A549 (cell line): Measurements from ENCODE around the gene L3MBTL1. TPM values are rescaled to one million over a fixed set of nuclear protein-coding genes. Genes with fewer than 3 reads are reported as not detected.

ENCODE experiments used
- ATAC-seq, 2 experiments: fragments of 200-7000 bp in 1 of 2; fragments of >200 bp in 1 of 2; cut with Nextera tagmentation in 1 of 2; cut with Tn5 transposase in 1 of 2; 3 replicates each; pipeline versions ENCODE4 v1.8.0 to v1.9.1; 2018 to 2020; ENCODE audit warnings: mild to moderate bottlenecking in 1 of 2, moderate library complexity in 1 of 2
- CTCF ChIA-PET: fragments of 300-600 bp; sonication (Branson Sonifier 250); formaldehyde crosslinking; extraction: SDS; loops from one replicate; lab custom pipeline; 2021; ENCODE audit warnings: antibody characterized with exemption, inconsistent platforms; lab: Yijun Ruan, JAX
- POLR2A ChIA-PET: fragments of 350-600 bp; formaldehyde crosslinking; extraction: SDS; loops from one replicate; lab custom pipeline; 2021; ENCODE audit warnings: antibody characterized with exemption, inconsistent platforms; lab: Yijun Ruan, JAX
- DNase-seq, 2 experiments: peaks; one replicate each; pipeline versions ENCODE4 v3.0.0 to v3.0.0-alpha.2; 2011 to 2016; ENCODE audit warnings: low read depth in 1 of 2, low spot score in 1 of 2
- FAIRE-seq: peaks from 2 replicates; lab custom pipeline; 2011; peaks lifted over from hg19 to GRCh38; lab: Jason Lieb, UNC
- H3K27ac ChIP-seq, 2 experiments: fragments of >200 bp; sonication (Bioruptor Twin); formaldehyde crosslinking; 3 replicates each; pipeline ENCODE4 v1.5.1; 2016 to 2017
- H3K4me1 ChIP-seq: fragments of >200 bp; sonication (Bioruptor Twin); formaldehyde crosslinking; 3 replicates; pipeline ENCODE4 v1.6.1; 2016
- H3K4me2 ChIP-seq: fragments of >200 bp; sonication (Bioruptor Twin); formaldehyde crosslinking; 3 replicates; pipeline ENCODE4 v1.6.1; 2016
- H3K4me3 ChIP-seq: fragments of >200 bp; sonication (Bioruptor Twin); formaldehyde crosslinking; 3 replicates; pipeline ENCODE4 v1.5.1; 2016
- H3K9me3 ChIP-seq: fragments of >200 bp; sonication (Bioruptor Twin); formaldehyde crosslinking; 3 replicates; pipeline ENCODE4 v1.6.1; 2016
- BHLHE40 ChIP-seq: IDR thresholded peaks from 2 replicates; pipeline ENCODE4 v1.6.1; 2012; ENCODE audit warnings: low read depth, low read length, inconsistent platforms
- CBX8 ChIP-seq: fragments of 200-600 bp; sonication (generic); IDR thresholded peaks from 2 replicates; pipeline ENCODE4 v1.6.1; 2016
- CHD2 ChIP-seq: fragments of 150-350 bp; IDR thresholded peaks from 2 replicates; pipeline ENCODE4 v1.6.1; 2014; ENCODE audit warnings: low read length; ENCODE audit not compliant: partially characterized antibody
- HOXB5 ChIP-seq: fragments of 250-450 bp; sonication (Bioruptor Pico); IDR thresholded peaks from 2 replicates; pipeline ENCODE4 v1.5.0; 2020; ENCODE audit warnings: mild to moderate bottlenecking, moderate library complexity
- JUN ChIP-seq, 2 experiments: fragments of >200 bp; sonication (Bioruptor Twin); formaldehyde crosslinking; IDR thresholded peaks; 2 replicates in 1 of 2; 3 replicates in 1 of 2; pipeline ENCODE4 v1.6.1; 2016 to 2017
- JUNB ChIP-seq: fragments of >200 bp; sonication (Bioruptor Twin); formaldehyde crosslinking; IDR thresholded peaks from 2 replicates; pipeline ENCODE4 v1.6.1; 2016
- MYC ChIP-seq: IDR thresholded peaks from 2 replicates; pipeline ENCODE4 v1.6.1; 2012; ENCODE audit warnings: mild to moderate bottlenecking, inconsistent platforms, low read length, improper control_type of control experiment, borderline replicate concordance
- NPAS2 ChIP-seq: fragments of 250-450 bp; sonication (Bioruptor Pico); IDR thresholded peaks from 2 replicates; pipeline ENCODE4 v1.8.0; 2022; ENCODE audit warnings: mild to moderate bottlenecking, moderate library complexity, borderline replicate concordance
- RAD21 ChIP-seq, 2 experiments: fragments of >200 bp in 1 of 2; sonication (Bioruptor Twin) in 1 of 2; formaldehyde crosslinking in 1 of 2; IDR thresholded peaks in 1 of 2; conservative IDR thresholded peaks in 1 of 2; 2 replicates in 1 of 2; 3 replicates in 1 of 2; pipeline ENCODE4 v1.6.1; 2012 to 2018; ENCODE audit warnings: inconsistent platforms in 1 of 2
- RARB ChIP-seq: fragments of 250-450 bp; sonication (Bioruptor Pico); IDR thresholded peaks from 2 replicates; pipeline ENCODE4 v1.8.0; 2021; ENCODE audit warnings: mild to moderate bottlenecking, moderate library complexity
- SMC3 ChIP-seq: fragments of >200 bp; sonication (Bioruptor Twin); formaldehyde crosslinking; IDR thresholded peaks from 3 replicates; pipeline ENCODE4 v1.6.1; 2018; ENCODE audit warnings: inconsistent platforms
- TFCP2L1 ChIP-seq: fragments of 250-450 bp; sonication (Bioruptor Pico); IDR thresholded peaks from 2 replicates; pipeline ENCODE4 v1.5.0; 2021; ENCODE audit warnings: mild to moderate bottlenecking
- TP53 ChIP-seq: fragments of 250-450 bp; sonication (Bioruptor Pico); IDR thresholded peaks from 2 replicates; pipeline ENCODE4 v1.5.0; 2021; ENCODE audit warnings: mild to moderate bottlenecking, moderate library complexity
- WGBS: methylation state at CpG from one replicate; pipeline ENCODE4 v1.1.6; 2017; ENCODE audit errors: missing lambda C conversion rate; 5-methylcytosine and 5-hydroxymethylcytosine counted together
- polyA plus RNA-seq, 4 experiments: library from polyadenylated mRNA; depleted of rRNA in 3 of 4; stranded (reverse); fragments of >200 nt; fragmentation: RNase III in 1 of 4; extraction: RNeasy Plus Mini Kit Qiagen cat#74134 plus additional on column Dnase treatment in 1 of 4; gene quantifications; 2 replicates in 3 of 4; 3 replicates in 1 of 4; pipeline ENCODE4 v1.2.3, GENCODE V29; 2011 to 2017
- TF ChIP-seq, protein P1 (sequence below): IDR thresholded peaks from 2 replicates; pipeline ENCODE4 v1.6.1; 2012
- TF ChIP-seq, protein P2 (sequence below): fragments of >200 bp; sonication (Bioruptor Twin); formaldehyde crosslinking; IDR thresholded peaks from 3 replicates; pipeline ENCODE4 v1.5.1; 2016
- TF ChIP-seq, protein P3 (sequence below): fragments of 250-450 bp; sonication (Bioruptor Pico); IDR thresholded peaks from 2 replicates; pipeline ENCODE4 v1.5.0; 2021; ENCODE audit warnings: mild to moderate bottlenecking, moderate library complexity, borderline replicate concordance
- TF ChIP-seq, protein P4 (sequence below): fragments of 200-600 bp; sonication (generic); IDR thresholded peaks from 2 replicates; pipeline ENCODE4 v1.6.1; 2016; ENCODE audit warnings: antibody characterized with exemption, mild to moderate bottlenecking, moderate library complexity

L3MBTL1 gene
- polyA plus RNA-seq, 2 of the 4 experiments (the other 2 are of a cell fraction), result 2.5 to 3.8 TPM

DNA sequence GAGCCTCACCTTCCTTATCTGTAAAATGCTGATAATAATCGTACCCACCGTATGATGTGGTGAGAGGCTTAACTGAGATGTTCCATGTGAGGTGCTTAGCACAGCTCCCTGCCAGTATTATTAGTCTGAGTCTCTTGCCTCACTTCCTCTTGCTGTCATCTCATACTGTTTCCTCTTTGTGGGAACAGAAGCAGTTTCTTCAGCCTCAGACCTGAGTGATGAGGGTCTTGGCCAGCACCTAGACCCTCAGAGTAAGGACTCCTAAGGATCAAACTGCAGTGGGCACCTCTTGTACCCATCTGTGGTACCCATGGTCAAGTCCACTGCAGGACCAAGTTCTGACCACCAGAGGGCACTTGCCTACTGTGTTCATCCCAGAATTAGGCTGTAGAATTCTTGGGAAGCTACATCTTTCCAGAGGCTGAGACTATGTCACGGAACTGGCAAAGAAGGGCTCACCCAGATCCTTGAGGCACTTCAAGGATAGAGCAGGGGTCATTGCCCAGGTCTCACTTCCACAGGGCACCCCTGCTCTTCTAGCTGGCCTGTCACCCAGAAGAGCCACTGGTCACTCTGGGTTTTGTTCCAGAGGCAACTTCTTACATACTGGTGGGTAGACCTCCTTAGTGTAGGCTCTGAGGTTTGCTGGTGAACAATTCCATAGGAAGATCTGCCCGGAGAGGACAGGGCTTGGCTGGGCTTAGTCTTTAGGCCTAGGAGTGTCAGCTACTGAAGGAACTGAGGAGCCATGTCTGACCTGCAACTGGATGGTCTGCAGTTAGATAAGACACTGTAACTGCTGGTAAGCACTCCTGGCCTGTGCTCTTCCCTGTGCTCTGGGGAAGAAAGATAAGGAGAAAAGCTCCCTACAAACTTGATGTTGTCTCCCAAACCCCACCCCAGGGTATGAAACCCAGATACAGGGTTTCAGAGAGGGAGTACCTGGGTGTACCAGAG lies 30.7 kb downstream of the L3MBTL1 start:
- Histone ChIP-seq H3K4me2 (no peak overlapping the region), H3K27ac (0 out of 6 replicates have a peak overlapping the region, but pooled peaks of 1 of the 2 experiments have one; percentile 20), H3K9me3 (no peaks in the 10 kb centered on the region), H3K4me1 (peaks cover 7% of the 10 kb centered on the region; the same call in 2 of the 3 replicates), H3K4me3 (no peak overlapping the region)
- ChIA-PET CTCF (interaction anchor here (0.6 to 6.3 kb wide), 68 partner anchors 8 to 653 kb away, joined by 3 to 109 read pairs (median 5); partner anchors contain the start of genes GTSF1L, IFT52, L3MBTL1 and SGK2), POLR2A (interaction anchor here (0.6 to 0.7 kb wide), 3 partner anchors 53 to 674 kb away, joined by 3 read pairs; partner anchors contain the start of gene IFT52)
- DNase-seq (peak; percentile 49 to 63), FAIRE-seq (no peak), ATAC-seq (peak; percentile 78 to 91)
- 21% methylated on average over 4 of the region's 4 CpGs for WGBS
- no peak for TF ChIP-seq BHLHE40
- TF ChIP-seq HOXB5 (CRISPR knock-in tag), result no peak
- no peak for TF ChIP-seq CBX8
- TF ChIP-seq TFCP2L1, result no peak
- no peak for TF ChIP-seq RARB (CRISPR knock-in tag)
- no peak for TF ChIP-seq JUNB
- peak; percentile 94 for TF ChIP-seq SMC3
- no peak for TF ChIP-seq MYC
- TF ChIP-seq CHD2, result no peak
- peak; percentile 91 to 95 for TF ChIP-seq RAD21 (conservative IDR thresholded peaks at IDR 0.05 in 1 of 2, IDR thresholded peaks at IDR 0.05 in 1 of 2)
- TF ChIP-seq, protein P1, sequence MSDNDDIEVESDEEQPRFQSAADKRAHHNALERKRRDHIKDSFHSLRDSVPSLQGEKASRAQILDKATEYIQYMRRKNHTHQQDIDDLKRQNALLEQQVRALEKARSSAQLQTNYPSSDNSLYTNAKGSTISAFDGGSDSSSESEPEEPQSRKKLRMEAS, result no peak
- TF ChIP-seq, protein P2, sequence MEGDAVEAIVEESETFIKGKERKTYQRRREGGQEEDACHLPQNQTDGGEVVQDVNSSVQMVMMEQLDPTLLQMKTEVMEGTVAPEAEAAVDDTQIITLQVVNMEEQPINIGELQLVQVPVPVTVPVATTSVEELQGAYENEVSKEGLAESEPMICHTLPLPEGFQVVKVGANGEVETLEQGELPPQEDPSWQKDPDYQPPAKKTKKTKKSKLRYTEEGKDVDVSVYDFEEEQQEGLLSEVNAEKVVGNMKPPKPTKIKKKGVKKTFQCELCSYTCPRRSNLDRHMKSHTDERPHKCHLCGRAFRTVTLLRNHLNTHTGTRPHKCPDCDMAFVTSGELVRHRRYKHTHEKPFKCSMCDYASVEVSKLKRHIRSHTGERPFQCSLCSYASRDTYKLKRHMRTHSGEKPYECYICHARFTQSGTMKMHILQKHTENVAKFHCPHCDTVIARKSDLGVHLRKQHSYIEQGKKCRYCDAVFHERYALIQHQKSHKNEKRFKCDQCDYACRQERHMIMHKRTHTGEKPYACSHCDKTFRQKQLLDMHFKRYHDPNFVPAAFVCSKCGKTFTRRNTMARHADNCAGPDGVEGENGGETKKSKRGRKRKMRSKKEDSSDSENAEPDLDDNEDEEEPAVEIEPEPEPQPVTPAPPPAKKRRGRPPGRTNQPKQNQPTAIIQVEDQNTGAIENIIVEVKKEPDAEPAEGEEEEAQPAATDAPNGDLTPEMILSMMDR, result peak; percentile 92
- TF ChIP-seq NPAS2, result no peak

DNA sequence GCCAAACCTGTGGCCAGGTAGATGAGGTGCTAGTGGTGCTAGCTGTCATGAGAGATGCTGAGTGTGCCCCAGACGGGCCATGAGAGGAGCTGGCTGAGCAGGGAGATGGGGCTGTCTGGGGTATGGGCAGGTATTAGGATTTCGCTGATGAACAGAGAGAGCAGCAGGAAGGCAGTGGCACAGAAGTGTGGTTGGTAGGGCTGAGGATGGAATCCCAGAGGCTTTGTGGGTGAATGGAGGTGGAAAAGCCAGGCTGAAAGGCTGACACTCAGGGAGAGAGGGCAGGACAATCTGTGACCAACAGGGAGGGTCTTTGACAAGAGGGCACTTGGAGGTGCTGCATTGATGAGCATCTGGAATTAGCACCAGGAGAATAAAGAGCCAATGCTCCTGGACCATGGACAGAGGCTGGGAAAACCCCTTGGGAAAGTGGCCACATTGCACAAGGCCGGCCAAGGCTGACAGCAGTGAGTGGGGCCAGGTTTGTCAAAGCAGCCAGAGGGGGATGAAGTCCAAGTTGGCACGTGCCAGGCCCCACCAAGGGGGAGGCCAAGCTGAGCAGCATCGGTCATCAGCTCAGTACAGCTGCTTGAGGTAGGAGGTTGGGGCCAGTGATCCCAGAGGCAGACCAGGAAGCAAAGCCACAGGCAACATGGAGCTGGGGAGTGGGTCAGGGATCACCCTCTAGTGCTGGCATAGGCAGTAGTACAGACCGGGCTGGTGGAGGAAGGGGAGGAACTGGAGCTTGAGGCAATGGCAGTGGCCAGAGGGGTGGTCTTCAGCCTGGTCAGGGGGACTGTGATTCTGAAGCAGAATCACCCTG lies 31.6 kb downstream of the L3MBTL1 start:
- no peak for FAIRE-seq
- H3K4me1 ChIP-seq, result peaks cover 7% of the 10 kb centered on the region; the same call in 2 of the 3 replicates
- H3K27ac ChIP-seq, result no peak overlapping the region; a peak in 1 of 6 replicates
- 56% methylated on average over 6 of the region's 6 CpGs for WGBS
- ATAC-seq, result no peak
- H3K4me3 ChIP-seq, result no peak overlapping the region
- CTCF ChIA-PET, result interaction anchor here (0.7 to 6.3 kb wide), 37 partner anchors 7 to 633 kb away, joined by 3 to 109 read pairs (median 7); partner anchors contain the start of genes IFT52 and SGK2
- H3K4me2 ChIP-seq, result no peak overlapping the region
- no peaks in the 10 kb centered on the region for H3K9me3 ChIP-seq
- DNase-seq, result no peak
- TF ChIP-seq, protein P3, sequence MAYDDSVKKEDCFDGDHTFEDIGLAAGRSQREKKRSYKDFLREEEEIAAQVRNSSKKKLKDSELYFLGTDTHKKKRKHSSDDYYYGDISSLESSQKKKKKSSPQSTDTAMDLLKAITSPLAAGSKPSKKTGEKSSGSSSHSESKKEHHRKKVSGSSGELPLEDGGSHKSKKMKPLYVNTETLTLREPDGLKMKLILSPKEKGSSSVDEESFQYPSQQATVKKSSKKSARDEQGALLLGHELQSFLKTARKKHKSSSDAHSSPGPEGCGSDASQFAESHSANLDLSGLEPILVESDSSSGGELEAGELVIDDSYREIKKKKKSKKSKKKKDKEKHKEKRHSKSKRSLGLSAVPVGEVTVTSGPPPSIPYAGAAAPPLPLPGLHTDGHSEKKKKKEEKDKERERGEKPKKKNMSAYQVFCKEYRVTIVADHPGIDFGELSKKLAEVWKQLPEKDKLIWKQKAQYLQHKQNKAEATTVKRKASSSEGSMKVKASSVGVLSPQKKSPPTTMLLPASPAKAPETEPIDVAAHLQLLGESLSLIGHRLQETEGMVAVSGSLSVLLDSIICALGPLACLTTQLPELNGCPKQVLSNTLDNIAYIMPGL (CRISPR knock-in tag), result no peak
- no peak for TF ChIP-seq JUN (IDR thresholded peaks at IDR 0.05)
- TF ChIP-seq TP53, result no peak
- TF ChIP-seq, protein P4, sequence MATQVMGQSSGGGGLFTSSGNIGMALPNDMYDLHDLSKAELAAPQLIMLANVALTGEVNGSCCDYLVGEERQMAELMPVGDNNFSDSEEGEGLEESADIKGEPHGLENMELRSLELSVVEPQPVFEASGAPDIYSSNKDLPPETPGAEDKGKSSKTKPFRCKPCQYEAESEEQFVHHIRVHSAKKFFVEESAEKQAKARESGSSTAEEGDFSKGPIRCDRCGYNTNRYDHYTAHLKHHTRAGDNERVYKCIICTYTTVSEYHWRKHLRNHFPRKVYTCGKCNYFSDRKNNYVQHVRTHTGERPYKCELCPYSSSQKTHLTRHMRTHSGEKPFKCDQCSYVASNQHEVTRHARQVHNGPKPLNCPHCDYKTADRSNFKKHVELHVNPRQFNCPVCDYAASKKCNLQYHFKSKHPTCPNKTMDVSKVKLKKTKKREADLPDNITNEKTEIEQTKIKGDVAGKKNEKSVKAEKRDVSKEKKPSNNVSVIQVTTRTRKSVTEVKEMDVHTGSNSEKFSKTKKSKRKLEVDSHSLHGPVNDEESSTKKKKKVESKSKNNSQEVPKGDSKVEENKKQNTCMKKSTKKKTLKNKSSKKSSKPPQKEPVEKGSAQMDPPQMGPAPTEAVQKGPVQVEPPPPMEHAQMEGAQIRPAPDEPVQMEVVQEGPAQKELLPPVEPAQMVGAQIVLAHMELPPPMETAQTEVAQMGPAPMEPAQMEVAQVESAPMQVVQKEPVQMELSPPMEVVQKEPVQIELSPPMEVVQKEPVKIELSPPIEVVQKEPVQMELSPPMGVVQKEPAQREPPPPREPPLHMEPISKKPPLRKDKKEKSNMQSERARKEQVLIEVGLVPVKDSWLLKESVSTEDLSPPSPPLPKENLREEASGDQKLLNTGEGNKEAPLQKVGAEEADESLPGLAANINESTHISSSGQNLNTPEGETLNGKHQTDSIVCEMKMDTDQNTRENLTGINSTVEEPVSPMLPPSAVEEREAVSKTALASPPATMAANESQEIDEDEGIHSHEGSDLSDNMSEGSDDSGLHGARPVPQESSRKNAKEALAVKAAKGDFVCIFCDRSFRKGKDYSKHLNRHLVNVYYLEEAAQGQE, result peak; percentile 46; the same call in 1 of the 2 replicates
- TF ChIP-seq NPAS2, result no peak
- POLR2A ChIA-PET, result no interaction called here
